ENCODE data around the gene WDR87.

- TF ChIP-seq CTCF (IDR thresholded peaks at IDR 0.05; ENCODE audit: low read depth, low read length, missing input control) (no peak), ZBTB33 (IDR thresholded peaks at IDR 0.05) (no peak), RXRA (IDR thresholded peaks at IDR 0.05) (no peak), ATF3 (IDR thresholded peaks at IDR 0.05) (no peak), TAF1 (conservative IDR thresholded peaks at IDR 0.05) (no peak), JUND (IDR thresholded peaks at IDR 0.05) (no peak), REST (IDR thresholded peaks at IDR 0.05) (no peak)
Observed at GRCh38 chr19:37946132-37946531, 39.7 kb upstream of the WDR87 start.
